ENCODE data around the gene CD1C.
"Not testable (repeated sequence)": the region's sequence is repeated elsewhere in the genome, so short reads cannot be mapped to it uniquely, and the experiment has no call there.

Gene CD1C

GRCh38 chr1:158329300-158329699, 39.6 kb downstream of the CD1C start:
- no peak for DNase-seq (ENCODE audit: low spot score)

GRCh38 chr1:158329733-158330132, 40.0 kb downstream of the CD1C start:
- no peak for DNase-seq (ENCODE audit: low spot score)

- DNase-seq (ENCODE audit: low spot score) = no peak
Observed at GRCh38 chr1:158330391-158331105, 40.8 kb downstream of the CD1C start.

- no peak for DNase-seq (ENCODE audit: low spot score)
Observed at GRCh38 chr1:158331106-158331425, 41.3 kb downstream of the CD1C start.

GRCh38 chr1:158331481-158332150, 41.9 kb downstream of the CD1C start, which contains the start of gene CD1B:
Gene CD1B, minus strand, starts transcription at chr1:158331531. Its CDS starts 108 bp downstream, at chr1:158331423.
- no peak for DNase-seq (ENCODE audit: low spot score)

GRCh38 chr1:158333405-158334155, 43.9 kb downstream of the CD1C start:
- DNase-seq (ENCODE audit: low spot score) = no peak

GRCh38 chr1:158334526-158335212, 44.9 kb downstream of the CD1C start:
- DNase-seq (ENCODE audit: low spot score) = no peak

- DNase-seq (ENCODE audit: low spot score) = no peak
Observed at GRCh38 chr1:158335213-158335532, 45.5 kb downstream of the CD1C start.

GRCh38 chr1:158336413-158336812, 46.7 kb downstream of the CD1C start:
- DNase-seq (ENCODE audit: low spot score) = not testable (repeated sequence)

Measured in cerebellar cortex (tissue), 1 donor.